ENCODE results near the gene PDGFA.

Gene PDGFA

GRCh38 chr7:549891-550625, 30.4 kb upstream of the PDGFA start:
- TF ChIP-seq EP300 (IDR thresholded peaks at IDR 0.05; ENCODE audit: borderline replicate concordance) (no peak), ZBTB7A (IDR thresholded peaks at IDR 0.05; ENCODE audit: low read depth) (no peak), YY1 (IDR thresholded peaks at IDR 0.05; ENCODE audit: low read depth) (no peak), NFIC (IDR thresholded peaks at IDR 0.05) (no peak), TCF12 (IDR thresholded peaks at IDR 0.05; ENCODE audit: low read depth) (no peak), EGR1 (IDR thresholded peaks at IDR 0.05) (no peak), CREB1 (IDR thresholded peaks at IDR 0.05; ENCODE audit: low read depth) (no peak), FOXM1 (IDR thresholded peaks at IDR 0.05; ENCODE audit: borderline replicate concordance, low read depth) (no peak), TAF1 (IDR thresholded peaks at IDR 0.05; ENCODE audit: low read depth) (no peak), CEBPB (IDR thresholded peaks at IDR 0.05) (no peak), RAD21 (IDR thresholded peaks at IDR 0.05; ENCODE audit: low read depth) (no peak)
- TF ChIP-seq, protein P1, sequence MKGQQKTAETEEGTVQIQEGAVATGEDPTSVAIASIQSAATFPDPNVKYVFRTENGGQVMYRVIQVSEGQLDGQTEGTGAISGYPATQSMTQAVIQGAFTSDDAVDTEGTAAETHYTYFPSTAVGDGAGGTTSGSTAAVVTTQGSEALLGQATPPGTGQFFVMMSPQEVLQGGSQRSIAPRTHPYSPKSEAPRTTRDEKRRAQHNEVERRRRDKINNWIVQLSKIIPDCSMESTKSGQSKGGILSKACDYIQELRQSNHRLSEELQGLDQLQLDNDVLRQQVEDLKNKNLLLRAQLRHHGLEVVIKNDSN (IDR thresholded peaks at IDR 0.05) = no peak
- TF ChIP-seq, protein P2, sequence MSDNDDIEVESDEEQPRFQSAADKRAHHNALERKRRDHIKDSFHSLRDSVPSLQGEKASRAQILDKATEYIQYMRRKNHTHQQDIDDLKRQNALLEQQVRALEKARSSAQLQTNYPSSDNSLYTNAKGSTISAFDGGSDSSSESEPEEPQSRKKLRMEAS (IDR thresholded peaks at IDR 0.05) = no peak

GRCh38 chr7:549066-549890, 29.6 kb upstream of the PDGFA start:
- TF ChIP-seq EGR1 (IDR thresholded peaks at IDR 0.05) = no peak
- no peak for TF ChIP-seq TEAD4 (IDR thresholded peaks at IDR 0.05)
- TF ChIP-seq TAF1 (IDR thresholded peaks at IDR 0.05; ENCODE audit: low read depth) = no peak
- TF ChIP-seq EP300 (IDR thresholded peaks at IDR 0.05; ENCODE audit: borderline replicate concordance) = no peak
- TF ChIP-seq ZBTB7A (IDR thresholded peaks at IDR 0.05; ENCODE audit: low read depth) = no peak
- TF ChIP-seq, protein P2 (IDR thresholded peaks at IDR 0.05) = no peak
- TF ChIP-seq RAD21 (IDR thresholded peaks at IDR 0.05; ENCODE audit: low read depth) = no peak
- no peak for TF ChIP-seq FOXM1 (IDR thresholded peaks at IDR 0.05; ENCODE audit: borderline replicate concordance, low read depth)
- TF ChIP-seq TCF12 (IDR thresholded peaks at IDR 0.05; ENCODE audit: low read depth) = no peak
- TF ChIP-seq, protein P1 (IDR thresholded peaks at IDR 0.05) = no peak
- no peak for TF ChIP-seq NFIC (IDR thresholded peaks at IDR 0.05)
- TF ChIP-seq CEBPB (IDR thresholded peaks at IDR 0.05) = no peak
- no peak for TF ChIP-seq REST (IDR thresholded peaks at IDR 0.05; ENCODE audit: low read depth)
- no peak for TF ChIP-seq YY1 (IDR thresholded peaks at IDR 0.05; ENCODE audit: low read depth)
- no peak for TF ChIP-seq CREB1 (IDR thresholded peaks at IDR 0.05; ENCODE audit: low read depth)

- TF ChIP-seq NFIC (IDR thresholded peaks at IDR 0.05) (no peak), RAD21 (IDR thresholded peaks at IDR 0.05; ENCODE audit: low read depth) (no peak)
Measured at GRCh38 chr7:548401-548800, 28.8 kb upstream of the PDGFA start.

DNA sequence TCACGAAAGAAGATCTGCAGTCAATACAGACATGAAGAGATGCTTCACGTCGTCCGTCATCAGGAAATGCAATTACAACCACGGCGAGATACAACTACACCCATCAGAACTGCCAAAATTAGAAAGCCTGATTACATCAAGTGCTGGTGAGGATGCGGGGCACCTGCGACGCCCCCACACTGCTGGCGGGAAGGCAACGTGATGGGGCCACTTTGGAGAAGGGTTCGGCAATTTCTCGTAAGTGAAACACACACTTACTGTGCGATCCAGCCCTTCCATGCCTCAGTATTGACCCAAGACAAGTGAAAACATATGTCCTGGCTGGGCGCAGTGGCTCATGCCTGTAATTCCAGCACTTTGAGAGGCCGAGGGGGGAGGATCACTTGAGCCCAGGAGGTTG, 25.8 kb upstream of the PDGFA start:
- no peak for TF ChIP-seq CREB1 (IDR thresholded peaks at IDR 0.05; ENCODE audit: low read depth)
- TF ChIP-seq TCF12 (IDR thresholded peaks at IDR 0.05; ENCODE audit: low read depth) = no peak

GRCh38 chr7:544338-545221, 24.9 kb upstream of the PDGFA start:
- TF ChIP-seq EP300 (IDR thresholded peaks at IDR 0.05; ENCODE audit: borderline replicate concordance) = no peak
- no peak for TF ChIP-seq TEAD4 (IDR thresholded peaks at IDR 0.05)
- no peak for TF ChIP-seq NFIC (IDR thresholded peaks at IDR 0.05)
- no peak for TF ChIP-seq RAD21 (IDR thresholded peaks at IDR 0.05; ENCODE audit: low read depth)
- TF ChIP-seq, protein P2 (IDR thresholded peaks at IDR 0.05) = no peak
- TF ChIP-seq TAF1 (IDR thresholded peaks at IDR 0.05; ENCODE audit: low read depth) = no peak
- no peak for TF ChIP-seq EGR1 (IDR thresholded peaks at IDR 0.05)
- TF ChIP-seq FOXM1 (IDR thresholded peaks at IDR 0.05; ENCODE audit: borderline replicate concordance, low read depth) = no peak
- TF ChIP-seq, protein P1 (IDR thresholded peaks at IDR 0.05) = no peak
- no peak for TF ChIP-seq ZBTB7A (IDR thresholded peaks at IDR 0.05; ENCODE audit: low read depth)
- no peak for TF ChIP-seq REST (IDR thresholded peaks at IDR 0.05; ENCODE audit: low read depth)
- TF ChIP-seq YY1 (IDR thresholded peaks at IDR 0.05; ENCODE audit: low read depth) = no peak

All from Ishikawa (cell line).